Measurements from ENCODE around the gene RTL10. TPM values are rescaled to one million over a fixed set of nuclear protein-coding genes. Genes with fewer than 3 reads are reported as not detected.

Gene RTL10
- total and polyA plus RNA-seq, 2 of the 8 experiments (the other 6 are each of a cell fraction or from before 2014, with no cell fraction given): 11.5 to 18.8 TPM

- Histone ChIP-seq H2BK12ac (ENCODE audit: low read depth, low read length) (no peak overlapping the region), H3K9ac (replicated peaks in 1 of 4; ENCODE audit: extremely low read depth in 1 of 4, low read depth in 3 of 4, low read length in 3 of 4) (no peak overlapping the region), H2BK120ac (replicated peaks; ENCODE audit: low read depth, low read length) (no peak overlapping the region), H2AK5ac (ENCODE audit: low read depth, low read length) (no peak overlapping the region), H3K4me1 (replicated peaks in 1 of 4; ENCODE audit: control insufficient read depth in 3 of 4, insufficient read depth in 4 of 4, low read length in 3 of 4) (peaks cover 0 to 7% (median 4%) of the 10 kb centered on the region in 4 experiments; a peak in 4 of 7 replicates), H2AFZ (ENCODE audit: low read length) (no peak overlapping the region), H3K23me2 (ENCODE audit: low read depth, low read length) (no peaks in the 10 kb centered on the region), H2BK15ac (ENCODE audit: low read length) (no peak overlapping the region), H3K56ac (replicated peaks; ENCODE audit: insufficient read length, low read depth, low read length) (no peak overlapping the region), H3K4me2 (ENCODE audit: insufficient read depth in 1 of 2, low read depth in 2 of 2, low read length in 2 of 2) (no peak overlapping the region), H3K4ac (replicated peaks; ENCODE audit: insufficient read length, low read depth, low read length) (no peak overlapping the region), H3K27me3 (replicated peaks in 1 of 4; ENCODE audit: control insufficient read depth in 3 of 4, extremely low read depth in 1 of 4, insufficient read depth in 3 of 4, low read length in 3 of 4) (no peaks in the 10 kb centered on the region), H3K27ac (ENCODE audit: low read depth, low read length) (no peak overlapping the region), H4K8ac (ENCODE audit: extremely low read depth, insufficient read depth, low read length) (no peak overlapping the region), H2BK5ac (ENCODE audit: low read depth, low read length) (no peak overlapping the region), H4K5ac (ENCODE audit: insufficient read length, low read depth, low read length) (no peak overlapping the region), H3K18ac (ENCODE audit: extremely low read depth, low read length) (no peak overlapping the region), H3K4me3 (ENCODE audit: extremely low read depth in 1 of 4, insufficient read depth in 2 of 4, low read depth in 3 of 4, low read length in 4 of 4) (no peak overlapping the region), H3K79me2 (ENCODE audit: control insufficient read depth in 1 of 2, insufficient read depth in 2 of 2, low read length in 2 of 2) (no peaks in the 10 kb centered on the region), H3K9me3 (ENCODE audit: insufficient read depth in 2 of 2, low read depth in 1 of 2, low read length in 1 of 2) (no peaks in the 10 kb centered on the region), H3K23ac (ENCODE audit: insufficient read length) (no peak overlapping the region), H3K36me3 (ENCODE audit: control insufficient read depth in 2 of 4, insufficient read depth in 4 of 4, low read length in 3 of 4) (no peaks in the 10 kb centered on the region), H4K20me1 (replicated peaks in 1 of 2; ENCODE audit: control insufficient read depth in 1 of 2, insufficient read depth in 2 of 2, low read length in 2 of 2) (no peaks in the 10 kb centered on the region), H3K79me1 (ENCODE audit: low read depth, low read length) (no peaks in the 10 kb centered on the region; the same call in 1 of the 2 replicates), H3K14ac (ENCODE audit: insufficient read length) (no peak overlapping the region), H4K91ac (replicated peaks; ENCODE audit: insufficient read length, low read length) (no peak overlapping the region), H2BK20ac (ENCODE audit: low read length) (no peak overlapping the region)
- WGBS, 2 experiments (ENCODE audit: extremely low coverage in 1 of 2, insufficient coverage in 1 of 2, insufficient read length in 1 of 2, insufficient replicate concordance in 2 of 2, low coverage in 1 of 2, low lambda C conversion rate in 2 of 2, missing lambda C conversion rate in 1 of 2): 98% methylated on average over 6 of the region's 7 CpGs; no CpG with 5 or more reads in 1 of the 2 experiments
- no peak for TF ChIP-seq ZNF274 (IDR thresholded peaks at IDR 0.05; ENCODE audit: borderline replicate concordance, extremely low read depth, low read length)
- no peak for TF ChIP-seq BRCA1 (IDR thresholded peaks at IDR 0.05; ENCODE audit: low read depth, low read length)
- DNase-seq (ENCODE audit: low read depth in 1 of 2, low spot score in 2 of 2): no peak
- CTCF ChIA-PET (ENCODE audit: partially characterized antibody): interaction anchor here (0.6 to 2.2 kb wide), 4 partner anchors 12 to 370 kb away, joined by 3 to 6 read pairs (median 6); no protein-coding TSS in a partner anchor
- POLR2A ChIA-PET (ENCODE audit: partially characterized antibody): no interaction called here
- FAIRE-seq: no peak
Observed at GRCh38 chr22:19867617-19868016, 12.9 kb upstream of the RTL10 start.
